Measurements from ENCODE around the gene PSMC1. TPM values are rescaled to one million over a fixed set of nuclear protein-coding genes. Genes with fewer than 3 reads are reported as not detected.

PSMC1 gene
- total and polyA plus RNA-seq, 2 experiments from 2014 or later: 132 to 179 TPM

- no peaks in the 10 kb centered on the region for H3K4me1 ChIP-seq (ENCODE audit: insufficient read depth)
- H3K79me2 ChIP-seq (ENCODE audit: insufficient read depth): no peaks in the 10 kb centered on the region
- no peak overlapping the region for H2AFZ ChIP-seq
- no peaks in the 10 kb centered on the region for H4K20me1 ChIP-seq (ENCODE audit: insufficient read depth)
- H3K9ac ChIP-seq: no peak overlapping the region
- TF ChIP-seq EZH2phosphoT487 (IDR thresholded peaks at IDR 0.05; ENCODE audit: insufficient read depth, low read depth) (no peak), EZH2 (IDR thresholded peaks at IDR 0.05; ENCODE audit: insufficient read depth, poor library complexity, severe bottlenecking) (no peak)
- in situ Hi-C loops (cut with MboI): loop anchor here (10.0 kb wide), 1 partner anchor 391 kb away; no protein-coding TSS in a partner anchor
- WGBS, 2 experiments (ENCODE audit: low coverage in 1 of 2, low lambda C conversion rate in 2 of 2, missing lambda C conversion rate in 2 of 2): 90 to 100% methylated on average over 4 of the region's 4 CpGs
- H3K27me3 ChIP-seq (replicated peaks; ENCODE audit: insufficient read depth): no peaks in the 10 kb centered on the region
- H3K27ac ChIP-seq: no peak overlapping the region
- H3K4me2 ChIP-seq (ENCODE audit: unreplicated experiment): no peak overlapping the region
- H3K9me2 ChIP-seq (ENCODE audit: insufficient read depth): no peaks in the 10 kb centered on the region
- peaks cover 20% of the 10 kb centered on the region for H3F3A ChIP-seq (ENCODE audit: insufficient read depth)
- no peaks in the 10 kb centered on the region; the same call in 1 of the 2 replicates for H3K36me3 ChIP-seq (ENCODE audit: low read depth)
- H3K4me3 ChIP-seq: no peak overlapping the region
- no peaks in the 10 kb centered on the region for H3K9me3 ChIP-seq (ENCODE audit: low read depth)
- no peak for DNase-seq
Observed at GRCh38 chr14:90303473-90303872, 47.1 kb downstream of the PSMC1 start.

- in situ Hi-C loops (cut with MboI): loop anchor here (10.0 kb wide), 1 partner anchor 390 kb away; no protein-coding TSS in a partner anchor
- Histone ChIP-seq H2AFZ (no peak overlapping the region), H3K36me3 (ENCODE audit: low read depth) (no peaks in the 10 kb centered on the region; the same call in 1 of the 2 replicates), H3K4me1 (ENCODE audit: insufficient read depth) (no peaks in the 10 kb centered on the region), H3K4me3 (no peak overlapping the region), H3K27ac (no peak overlapping the region), H3K4me2 (ENCODE audit: unreplicated experiment) (no peak overlapping the region), H4K20me1 (ENCODE audit: insufficient read depth) (no peaks in the 10 kb centered on the region), H3K9me2 (ENCODE audit: insufficient read depth) (no peaks in the 10 kb centered on the region), H3K27me3 (replicated peaks; ENCODE audit: insufficient read depth) (no peaks in the 10 kb centered on the region), H3K9me3 (ENCODE audit: low read depth) (no peaks in the 10 kb centered on the region), H3F3A (ENCODE audit: insufficient read depth) (peaks cover 20% of the 10 kb centered on the region), H3K9ac (no peak overlapping the region), H3K79me2 (ENCODE audit: insufficient read depth) (no peaks in the 10 kb centered on the region)
- TF ChIP-seq EZH2 (IDR thresholded peaks at IDR 0.05; ENCODE audit: insufficient read depth, poor library complexity, severe bottlenecking) (no peak), EZH2phosphoT487 (IDR thresholded peaks at IDR 0.05; ENCODE audit: insufficient read depth, low read depth) (no peak)
- no peak for DNase-seq
Observed at GRCh38 chr14:90304502-90304901, 48.1 kb downstream of the PSMC1 start.

GRCh38 chr14:90305176-90305601 lies 48.8 kb downstream of the PSMC1 start:
- H3K4me3 ChIP-seq: no peak overlapping the region
- no peaks in the 10 kb centered on the region for H3K9me3 ChIP-seq (ENCODE audit: low read depth)
- WGBS, 2 experiments (ENCODE audit: low coverage in 1 of 2, low lambda C conversion rate in 2 of 2, missing lambda C conversion rate in 2 of 2): 92 to 95% methylated on average over 4 of the region's 4 CpGs
- H3K9ac ChIP-seq: no peak overlapping the region
- H3K27ac ChIP-seq: no peak overlapping the region
- no peaks in the 10 kb centered on the region for H3K79me2 ChIP-seq (ENCODE audit: insufficient read depth)
- H3K36me3 ChIP-seq (ENCODE audit: low read depth): peaks cover 5% of the 10 kb centered on the region; the same call in 1 of the 2 replicates
- no peak for DNase-seq
- in situ Hi-C loops (cut with MboI): loop anchor here (10.0 kb wide), 1 partner anchor 390 kb away; no protein-coding TSS in a partner anchor
- H3F3A ChIP-seq (ENCODE audit: insufficient read depth): peaks cover 20% of the 10 kb centered on the region
- no peaks in the 10 kb centered on the region for H3K27me3 ChIP-seq (replicated peaks; ENCODE audit: insufficient read depth)
- no peaks in the 10 kb centered on the region for H4K20me1 ChIP-seq (ENCODE audit: insufficient read depth)
- H3K4me2 ChIP-seq (ENCODE audit: unreplicated experiment): no peak overlapping the region
- no peak overlapping the region for H2AFZ ChIP-seq
- H3K9me2 ChIP-seq (ENCODE audit: insufficient read depth): no peaks in the 10 kb centered on the region
- H3K4me1 ChIP-seq (ENCODE audit: insufficient read depth): no peaks in the 10 kb centered on the region
- TF ChIP-seq EZH2phosphoT487 (IDR thresholded peaks at IDR 0.05; ENCODE audit: insufficient read depth, low read depth) (no peak), EZH2 (IDR thresholded peaks at IDR 0.05; ENCODE audit: insufficient read depth, poor library complexity, severe bottlenecking) (no peak)

GRCh38 chr14:90308561-90308960 lies 52.2 kb downstream of the PSMC1 start:
- Histone ChIP-seq H3K9me3 (ENCODE audit: low read depth) (no peaks in the 10 kb centered on the region), H3K4me2 (ENCODE audit: unreplicated experiment) (no peak overlapping the region), H2AFZ (no peak overlapping the region), H3K27me3 (replicated peaks; ENCODE audit: insufficient read depth) (no peaks in the 10 kb centered on the region), H3K79me2 (ENCODE audit: insufficient read depth) (no peaks in the 10 kb centered on the region), H3K9me2 (ENCODE audit: insufficient read depth) (no peaks in the 10 kb centered on the region), H4K20me1 (ENCODE audit: insufficient read depth) (no peaks in the 10 kb centered on the region), H3K4me3 (no peak overlapping the region), H3K9ac (no peak overlapping the region), H3K27ac (no peak overlapping the region), H3F3A (ENCODE audit: insufficient read depth) (0 out of 2 replicates have a peak, but pooled peaks cover 5% of the 10 kb centered on the region), H3K4me1 (ENCODE audit: insufficient read depth) (no peaks in the 10 kb centered on the region), H3K36me3 (ENCODE audit: low read depth) (peaks cover 24% of the 10 kb centered on the region)
- TF ChIP-seq EZH2phosphoT487 (IDR thresholded peaks at IDR 0.05; ENCODE audit: insufficient read depth, low read depth) (no peak), EZH2 (IDR thresholded peaks at IDR 0.05; ENCODE audit: insufficient read depth, poor library complexity, severe bottlenecking) (no peak)
- no peak for DNase-seq
- in situ Hi-C loops (cut with MboI): loop anchor here (10.0 kb wide), 1 partner anchor 386 kb away; no protein-coding TSS in a partner anchor
- 97 to 98% methylated on average over 7 of the region's 7 CpGs for WGBS, 2 experiments (ENCODE audit: low coverage in 1 of 2, low lambda C conversion rate in 2 of 2, missing lambda C conversion rate in 2 of 2)

Data from GM23248 (cell line).